Measurements from ENCODE around the gene SLIT3. TPM values are rescaled to one million over a fixed set of nuclear protein-coding genes. Genes with fewer than 3 reads are reported as not detected.

The SLIT3 gene
- total and polyA plus RNA-seq, 10 of the 15 experiments (the other 5 are each of a cell fraction or from before 2014, with no cell fraction given): 0.05 TPM; not detected in 9

GRCh38 chr5:169029661-169030274 lies 271.2 kb downstream of the SLIT3 start:
- RAD21 ChIA-PET (ENCODE audit: unreplicated experiment): no interaction called here
- CTCF ChIA-PET: interaction anchor here (0.9 kb wide), 1 partner anchor 42 kb away, joined by 3 read pairs; no protein-coding TSS in a partner anchor
- WGBS (ENCODE audit: insufficient coverage, insufficient replicate concordance, low lambda C conversion rate, missing lambda C conversion rate): 0% methylated on average over 1 of the region's 1 CpG
- SMC1A ChIA-PET (ENCODE audit: uncharacterized antibody, unreplicated experiment): no interaction called here
- Histone ChIP-seq H3K79me2 (ENCODE audit: control insufficient read depth, insufficient read depth, low read length) (no peaks in the 10 kb centered on the region), H3K9ac (ENCODE audit: control insufficient read depth, insufficient read depth, low read length) (no peak overlapping the region), H3K27me3 (replicated peaks in 1 of 2; ENCODE audit: control insufficient read depth in 2 of 2, insufficient read depth in 2 of 2, low read length in 1 of 2) (peaks cover 0 to 3% of the 10 kb centered on the region in 2 experiments; a peak in 2 of 4 replicates), H3K4me2 (ENCODE audit: control insufficient read depth, insufficient read depth) (no peak overlapping the region), H2AFZ (ENCODE audit: control insufficient read depth, low read depth, low read length) (no peak overlapping the region), H3K4me3 (no peak overlapping the region), H3K4me1 (ENCODE audit: control insufficient read depth, insufficient read depth, low read length) (no peaks in the 10 kb centered on the region), H4K20me1 (ENCODE audit: control insufficient read depth, insufficient read depth) (no peaks in the 10 kb centered on the region), H3K9me3 (replicated peaks; ENCODE audit: control insufficient read depth, insufficient read depth, low read length) (no peaks in the 10 kb centered on the region), H3K36me3 (ENCODE audit: control insufficient read depth in 2 of 2, insufficient read depth in 2 of 2, low read length in 1 of 2) (no peaks in the 10 kb centered on the region), H3K27ac (ENCODE audit: control insufficient read depth, insufficient read depth) (no peak overlapping the region)
- FAIRE-seq (no peak), DNase-seq (ENCODE audit: low read depth, low spot score) (no peak), ATAC-seq (no peak)
- intact Hi-C loops (cut with micrococcal nuclease; ENCODE audit: unreplicated experiment): no loop called here
- no TSS peak for BruUV-seq (replicated peaks)
- TF ChIP-seq FOXM1 (IDR thresholded peaks at IDR 0.05; ENCODE audit: low read depth, low read length): no peak
- no peak for TF ChIP-seq BACH1 (IDR thresholded peaks at IDR 0.05; ENCODE audit: borderline replicate concordance)
- TF ChIP-seq KDM1A (IDR thresholded peaks at IDR 0.05; ENCODE audit: borderline replicate concordance): no peak
- POLR2A ChIA-PET: no interaction called here
- in situ Hi-C loops (cut with MboI): no loop called here

- no peak for DNase-seq (ENCODE audit: low read depth, low spot score)
- H3K4me3 ChIP-seq: no peak overlapping the region
- H3K79me2 ChIP-seq (ENCODE audit: control insufficient read depth, insufficient read depth, low read length): no peaks in the 10 kb centered on the region
- H3K9ac ChIP-seq (ENCODE audit: control insufficient read depth, insufficient read depth, low read length): no peak overlapping the region
- ChIA-PET POLR2A (no interaction called here), SMC1A (ENCODE audit: uncharacterized antibody, unreplicated experiment) (no interaction called here), CTCF (interaction anchor here (0.9 kb wide), 1 partner anchor 42 kb away, joined by 3 read pairs; no protein-coding TSS in a partner anchor), RAD21 (ENCODE audit: unreplicated experiment) (no interaction called here)
- ATAC-seq: no peak
- H2AFZ ChIP-seq (ENCODE audit: control insufficient read depth, low read depth, low read length): no peak overlapping the region
- WGBS (ENCODE audit: insufficient coverage, insufficient replicate concordance, low lambda C conversion rate, missing lambda C conversion rate): 4% methylated on average over 3 of the region's 3 CpGs
- intact Hi-C loops (cut with micrococcal nuclease; ENCODE audit: unreplicated experiment) (no loop called here), in situ Hi-C loops (cut with MboI) (no loop called here)
- no peak overlapping the region for H3K27ac ChIP-seq (ENCODE audit: control insufficient read depth, insufficient read depth)
- no peak overlapping the region for H3K4me2 ChIP-seq (ENCODE audit: control insufficient read depth, insufficient read depth)
- no peaks in the 10 kb centered on the region for H3K9me3 ChIP-seq (replicated peaks; ENCODE audit: control insufficient read depth, insufficient read depth, low read length)
- no peaks in the 10 kb centered on the region for H3K36me3 ChIP-seq (ENCODE audit: control insufficient read depth in 2 of 2, insufficient read depth in 2 of 2, low read length in 1 of 2)
- no peaks in the 10 kb centered on the region for H4K20me1 ChIP-seq (ENCODE audit: control insufficient read depth, insufficient read depth)
- BruUV-seq (replicated peaks): no TSS peak
- no peak for FAIRE-seq
- H3K4me1 ChIP-seq (ENCODE audit: control insufficient read depth, insufficient read depth, low read length): no peaks in the 10 kb centered on the region
- H3K27me3 ChIP-seq (replicated peaks in 1 of 2; ENCODE audit: control insufficient read depth in 2 of 2, insufficient read depth in 2 of 2, low read length in 1 of 2): peaks cover 0 to 3% of the 10 kb centered on the region in 2 experiments; a peak in 3 of 4 replicates
- TF ChIP-seq RELB (IDR thresholded peaks at IDR 0.05; ENCODE audit: low read depth) (no peak), MLLT1 (IDR thresholded peaks at IDR 0.05) (no peak), ATF3 (IDR thresholded peaks at IDR 0.05; ENCODE audit: borderline replicate concordance, extremely low read depth, low read depth, low read length) (no peak), PML (IDR thresholded peaks at IDR 0.05; ENCODE audit: low read length) (no peak), ATF7 (IDR thresholded peaks at IDR 0.05; ENCODE audit: low read depth) (no peak), RAD21 (IDR thresholded peaks at IDR 0.05; ENCODE audit: insufficient read depth, low read depth, low read length) (no peak), JUNB (IDR thresholded peaks at IDR 0.05) (no peak), PAX5 (IDR thresholded peaks at IDR 0.05; ENCODE audit: borderline replicate concordance, low read depth, low read length) (no peak), ZNF384 (IDR thresholded peaks at IDR 0.05; ENCODE audit: borderline replicate concordance, low read depth, low read length) (no peak)
Measured at GRCh38 chr5:169029037-169029436, 271.9 kb downstream of the SLIT3 start.
